Activated naive CD8-positive, alpha-beta T cell (primary cell): Measurements from ENCODE around the gene LCTL.
"Not testable (repeated sequence)": the region's sequence is repeated elsewhere in the genome, so short reads cannot be mapped to it uniquely, and the experiment has no call there.

Experiments used
- H3K27ac Mint-ChIP-seq: one replicate; pipeline ENCODE4 v1.8.0; 2021; ENCODE audit warnings: mixed read lengths
- H3K27me3 Mint-ChIP-seq: one replicate; pipeline ENCODE4 v1.8.0; 2021; ENCODE audit warnings: mixed read lengths
- H3K36me3 Mint-ChIP-seq: one replicate; pipeline ENCODE4 v1.8.0; 2021; ENCODE audit warnings: mixed read lengths
- H3K4me1 Mint-ChIP-seq: one replicate; pipeline ENCODE4 v1.8.0; 2021; ENCODE audit warnings: low read depth, mixed read lengths
- H3K4me3 Mint-ChIP-seq: one replicate; pipeline ENCODE4 v1.8.0; 2021; ENCODE audit warnings: mild to moderate bottlenecking, mixed read lengths
- H3K9me3 Mint-ChIP-seq: one replicate; pipeline ENCODE4 v1.8.0; 2021; ENCODE audit warnings: low read depth, mixed read lengths

The LCTL gene

DNA sequence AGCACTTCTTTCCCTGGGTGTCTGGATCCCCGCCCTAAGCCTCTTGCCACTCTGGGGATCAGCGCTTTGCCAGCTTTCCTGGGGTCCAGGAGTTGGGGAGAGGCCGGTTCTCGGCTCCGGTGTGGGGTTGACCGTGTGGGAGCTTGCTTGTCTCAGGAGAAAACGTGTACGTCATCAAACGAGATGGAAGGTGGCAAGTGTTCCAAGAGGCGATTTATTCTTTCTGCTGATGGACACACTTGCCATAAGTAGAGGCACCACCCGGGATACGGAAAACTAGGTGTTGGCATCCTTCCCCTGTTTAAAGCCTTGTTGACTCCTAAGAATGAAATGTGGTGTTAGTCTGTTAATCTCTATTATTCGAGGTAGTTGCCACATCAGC lies 60.4 kb downstream of the LCTL start:
- Mint-ChIP-seq H3K27ac (peak overlapping the region; percentile 100), H3K4me1 (peaks cover 44% of the 10 kb centered on the region), H3K9me3 (no peaks in the 10 kb centered on the region), H3K4me3 (peak overlapping the region; percentile 100), H3K27me3 (no peaks in the 10 kb centered on the region), H3K36me3 (peaks cover 27% of the 10 kb centered on the region)

- Mint-ChIP-seq H3K4me3 (peak within 1 kb of the TSS; percentile 100), H3K27me3 (no peaks in the 10 kb centered on the region), H3K4me1 (peaks cover 49% of the 10 kb centered on the region), H3K9me3 (no peaks in the 10 kb centered on the region), H3K27ac (peak within 1 kb of the TSS; percentile 100), H3K36me3 (peaks cover 31% of the 10 kb centered on the region)
Observed at GRCh38 chr15:66504563-66505429, 61.0 kb downstream of the LCTL start, which contains the start of the genes RPL4 and ZWILCH. RPL4 (minus strand) TSS chr15:66504855; CDS start chr15:66504790, 65 bp downstream. ZWILCH (plus strand) TSS chr15:66505326; CDS start chr15:66505339, 13 bp downstream.

DNA sequence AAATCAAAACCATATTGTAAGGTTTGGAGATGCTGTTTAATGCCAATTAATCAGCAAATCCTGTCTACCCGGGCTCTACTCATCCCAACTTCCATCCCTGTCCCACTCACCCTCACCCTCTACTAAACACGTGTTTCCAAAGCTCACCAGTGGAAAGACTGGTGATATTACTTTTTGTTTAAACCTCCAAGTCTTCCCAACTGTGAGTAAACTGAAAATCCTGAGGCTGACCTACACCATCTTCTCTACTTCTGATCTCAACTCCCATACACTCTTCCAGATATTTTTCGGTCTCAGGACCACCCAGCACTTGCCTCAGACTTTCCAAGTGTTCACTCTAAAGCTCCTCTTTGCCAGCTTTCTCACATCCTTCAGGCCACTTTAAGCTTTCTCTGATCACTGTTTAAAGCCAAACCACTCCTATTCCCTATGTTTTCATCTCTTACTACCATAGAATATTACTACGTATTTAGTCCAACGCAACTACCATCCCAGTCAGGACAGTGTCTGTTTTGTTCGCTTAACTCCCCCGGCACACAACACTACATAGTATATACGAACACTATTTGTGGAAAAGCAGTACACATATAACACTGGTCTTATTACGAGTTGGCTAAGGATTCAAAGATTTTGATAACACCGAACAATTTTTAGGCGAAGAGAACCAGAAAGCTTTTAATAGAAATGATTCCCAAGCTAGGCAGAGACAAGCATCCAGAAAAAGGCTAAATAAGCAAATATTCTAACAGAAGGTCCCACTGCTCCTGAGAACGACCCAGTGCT lies 61.8 kb downstream of the LCTL start:
- H3K4me1 Mint-ChIP-seq: peaks cover 55% of the 10 kb centered on the region
- no peaks in the 10 kb centered on the region for H3K9me3 Mint-ChIP-seq
- H3K27me3 Mint-ChIP-seq: no peaks in the 10 kb centered on the region
- H3K4me3 Mint-ChIP-seq: peak overlapping the region; percentile 100
- peaks cover 33% of the 10 kb centered on the region for H3K36me3 Mint-ChIP-seq
- peak overlapping the region; percentile 100 for H3K27ac Mint-ChIP-seq

DNA sequence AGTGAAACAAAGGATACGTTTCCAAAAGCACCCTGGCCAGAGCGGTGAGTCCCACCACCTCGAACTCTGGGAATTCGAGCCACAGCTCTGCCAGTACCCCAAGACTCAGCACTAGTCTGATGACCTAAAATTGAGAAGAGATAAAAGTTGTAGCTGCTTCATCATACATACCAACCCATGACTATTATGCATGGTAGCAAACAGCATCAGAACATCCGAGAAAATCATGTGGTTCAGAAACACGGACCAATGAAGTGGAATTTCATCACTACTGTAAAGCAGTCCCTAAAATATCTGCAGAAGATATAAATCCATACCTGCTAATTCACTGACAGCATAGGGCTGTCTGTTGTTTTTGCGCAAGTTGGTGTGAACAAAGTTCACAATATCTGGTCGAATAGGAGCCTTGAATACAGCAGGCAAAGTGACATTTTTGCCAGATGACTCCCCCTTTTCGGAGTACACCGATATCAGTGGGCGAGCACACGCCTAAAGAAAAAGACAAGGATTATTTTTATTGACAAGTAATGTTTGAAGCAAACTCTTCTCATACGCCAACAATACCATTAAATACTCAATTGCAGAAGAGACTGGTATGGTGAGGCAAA lies 62.7 kb downstream of the LCTL start:
- Mint-ChIP-seq H3K4me3 (peak overlapping the region; percentile 100), H3K4me1 (peaks cover 62% of the 10 kb centered on the region), H3K36me3 (peaks cover 32% of the 10 kb centered on the region), H3K27ac (peak overlapping the region; percentile 100)
- not testable (repeated sequence) for H3K9me3 Mint-ChIP-seq, H3K27me3 Mint-ChIP-seq

DNA sequence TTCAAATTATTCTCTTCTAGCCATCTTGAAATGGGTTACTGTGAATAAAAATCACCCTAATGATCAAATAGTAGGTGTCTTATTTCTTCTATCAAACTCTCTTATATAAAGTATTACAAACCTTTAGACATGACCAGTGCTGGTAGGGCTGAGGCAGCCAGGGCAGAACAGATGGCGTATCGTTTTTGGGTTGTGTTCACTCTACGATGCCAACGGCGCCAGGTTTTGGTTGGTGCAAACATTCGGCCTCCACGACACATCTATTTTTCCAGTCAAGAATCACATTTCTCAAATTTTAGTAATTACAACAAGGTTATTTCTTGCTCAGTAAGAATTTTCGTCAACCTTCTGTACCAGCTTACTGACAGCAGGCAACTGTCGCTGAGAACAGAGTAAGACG lies 63.3 kb downstream of the LCTL start:
- H3K27me3 Mint-ChIP-seq: no peaks in the 10 kb centered on the region
- H3K4me1 Mint-ChIP-seq: peaks cover 65% of the 10 kb centered on the region
- peak overlapping the region; percentile 100 for H3K4me3 Mint-ChIP-seq

DNA sequence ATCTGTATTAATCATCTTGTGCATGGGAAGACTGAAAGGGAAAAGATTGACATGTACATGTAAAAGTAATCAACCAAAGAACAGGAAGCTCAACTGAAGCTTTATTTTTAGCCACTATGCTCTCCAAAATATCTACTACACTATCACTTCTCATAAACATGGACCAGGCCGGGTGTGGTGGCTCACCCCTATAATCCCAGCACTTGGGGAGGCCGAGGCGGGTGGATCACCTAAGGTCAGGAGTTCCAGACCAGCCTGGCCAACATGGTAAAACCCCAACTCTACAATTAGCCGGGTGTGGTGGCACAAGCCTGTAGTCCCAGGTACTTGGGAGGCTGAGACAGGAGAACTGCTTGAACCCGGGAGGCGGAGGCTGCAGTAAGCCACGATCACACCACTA lies 65.5 kb downstream of the LCTL start:
- peak overlapping the region; percentile 100 for H3K4me3 Mint-ChIP-seq
- H3K27ac Mint-ChIP-seq: peak overlapping the region; percentile 100
- peaks cover 62% of the 10 kb centered on the region for H3K4me1 Mint-ChIP-seq
- H3K27me3 Mint-ChIP-seq, H3K9me3 Mint-ChIP-seq: not testable (repeated sequence)
- peaks cover 35% of the 10 kb centered on the region for H3K36me3 Mint-ChIP-seq

More for the DNA sequence above, 63.3 kb downstream of the LCTL start:
- no peaks in the 10 kb centered on the region for H3K9me3 Mint-ChIP-seq
- peaks cover 32% of the 10 kb centered on the region for H3K36me3 Mint-ChIP-seq
- peak overlapping the region; percentile 100 for H3K27ac Mint-ChIP-seq

DNA sequence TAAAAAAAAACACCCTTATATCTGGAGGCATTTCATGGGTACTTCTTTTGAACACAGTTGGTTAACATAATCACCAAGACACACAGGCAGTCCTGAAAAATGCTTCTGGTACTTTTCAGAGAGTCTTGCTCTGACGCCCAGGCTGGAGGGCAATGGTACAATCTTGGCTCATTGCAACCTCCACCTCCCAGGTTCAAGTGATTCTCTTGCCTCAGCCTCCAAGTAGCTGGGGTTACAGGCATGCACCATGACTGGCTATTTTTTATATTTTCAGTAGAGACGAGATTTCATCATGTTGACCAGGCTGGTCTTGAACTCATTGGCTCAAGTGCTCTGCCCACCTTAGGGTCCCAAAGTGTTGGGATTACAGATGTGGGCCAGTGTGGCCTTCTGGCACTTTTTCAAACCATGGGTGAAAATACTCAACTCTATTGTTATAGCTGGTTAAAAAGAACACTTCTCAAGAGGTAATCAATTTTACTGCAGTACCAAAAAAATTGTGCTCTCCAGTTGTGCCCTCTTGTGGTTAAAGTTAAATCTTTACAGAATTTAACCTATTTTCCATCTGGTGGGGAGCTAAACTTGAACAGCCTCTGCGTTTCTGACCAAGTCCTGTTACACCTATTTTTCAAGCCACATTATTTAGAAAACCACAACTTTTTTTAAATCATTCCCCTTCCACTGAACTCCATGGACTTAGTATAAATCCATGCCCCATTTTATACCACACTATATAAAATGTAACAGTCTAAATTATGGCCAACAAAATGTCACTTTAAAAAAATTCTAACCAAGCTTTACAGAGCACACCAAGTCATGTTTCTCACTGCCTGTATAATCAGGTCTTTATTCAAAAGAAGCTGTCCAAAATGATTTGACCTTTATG lies 67.1 kb downstream of the LCTL start:
- no peaks in the 10 kb centered on the region for H3K9me3 Mint-ChIP-seq
- peaks cover 35% of the 10 kb centered on the region for H3K36me3 Mint-ChIP-seq
- H3K27ac Mint-ChIP-seq: peak overlapping the region; percentile 96
- H3K27me3 Mint-ChIP-seq: no peaks in the 10 kb centered on the region
- H3K4me3 Mint-ChIP-seq: peak overlapping the region; percentile 96
- peaks cover 71% of the 10 kb centered on the region for H3K4me1 Mint-ChIP-seq
